Measurements from ENCODE around the gene CLCN6. TPM values are rescaled to one million over a fixed set of nuclear protein-coding genes. Genes with fewer than 3 reads are reported as not detected.

Gene CLCN6
- total and polyA plus RNA-seq, 10 of the 15 experiments (the other 5 are each of a cell fraction or from before 2014, with no cell fraction given): 2.2 to 20.9 (median 10.2) TPM

- in situ Hi-C loops (cut with MboI): no loop called here
- Histone ChIP-seq H3K4me2 (ENCODE audit: control insufficient read depth, insufficient read depth) (no peak overlapping the region), H3K36me3 (ENCODE audit: control insufficient read depth in 2 of 2, insufficient read depth in 2 of 2, low read length in 1 of 2) (no peaks in the 10 kb centered on the region; a peak in 2 of 4 replicates), H3K9ac (ENCODE audit: control insufficient read depth, insufficient read depth, low read length) (no peak overlapping the region), H3K4me1 (ENCODE audit: control insufficient read depth, insufficient read depth, low read length) (no peaks in the 10 kb centered on the region), H4K20me1 (ENCODE audit: control insufficient read depth, insufficient read depth) (no peaks in the 10 kb centered on the region), H3K4me3 (no peak overlapping the region), H3K27me3 (replicated peaks in 1 of 2; ENCODE audit: control insufficient read depth in 2 of 2, insufficient read depth in 2 of 2, low read length in 1 of 2) (no peaks in the 10 kb centered on the region), H3K79me2 (ENCODE audit: control insufficient read depth, insufficient read depth, low read length) (no peaks in the 10 kb centered on the region), H3K9me3 (replicated peaks; ENCODE audit: control insufficient read depth, insufficient read depth, low read length) (no peaks in the 10 kb centered on the region), H3K27ac (ENCODE audit: control insufficient read depth, insufficient read depth) (no peak overlapping the region), H2AFZ (ENCODE audit: control insufficient read depth, low read depth, low read length) (no peak overlapping the region)
- FAIRE-seq (no peak), DNase-seq (ENCODE audit: low read depth, low spot score) (no peak), ATAC-seq (no peak)
- no TSS peak for BruUV-seq (replicated peaks)
- POLR2A ChIA-PET: interaction anchor here (1.2 kb wide), 1 partner anchor 13 kb away, joined by 4 read pairs; no protein-coding TSS in a partner anchor
- RAD21 ChIA-PET (ENCODE audit: unreplicated experiment): no interaction called here
- SMC1A ChIA-PET (ENCODE audit: uncharacterized antibody, unreplicated experiment): no interaction called here
- 73% methylated on average over 19 of the region's 20 CpGs for WGBS (ENCODE audit: insufficient coverage, insufficient replicate concordance, low lambda C conversion rate, missing lambda C conversion rate)
- intact Hi-C loops (cut with micrococcal nuclease; ENCODE audit: unreplicated experiment): no loop called here
- CTCF ChIA-PET: no interaction called here
- TF ChIP-seq, protein P1, sequence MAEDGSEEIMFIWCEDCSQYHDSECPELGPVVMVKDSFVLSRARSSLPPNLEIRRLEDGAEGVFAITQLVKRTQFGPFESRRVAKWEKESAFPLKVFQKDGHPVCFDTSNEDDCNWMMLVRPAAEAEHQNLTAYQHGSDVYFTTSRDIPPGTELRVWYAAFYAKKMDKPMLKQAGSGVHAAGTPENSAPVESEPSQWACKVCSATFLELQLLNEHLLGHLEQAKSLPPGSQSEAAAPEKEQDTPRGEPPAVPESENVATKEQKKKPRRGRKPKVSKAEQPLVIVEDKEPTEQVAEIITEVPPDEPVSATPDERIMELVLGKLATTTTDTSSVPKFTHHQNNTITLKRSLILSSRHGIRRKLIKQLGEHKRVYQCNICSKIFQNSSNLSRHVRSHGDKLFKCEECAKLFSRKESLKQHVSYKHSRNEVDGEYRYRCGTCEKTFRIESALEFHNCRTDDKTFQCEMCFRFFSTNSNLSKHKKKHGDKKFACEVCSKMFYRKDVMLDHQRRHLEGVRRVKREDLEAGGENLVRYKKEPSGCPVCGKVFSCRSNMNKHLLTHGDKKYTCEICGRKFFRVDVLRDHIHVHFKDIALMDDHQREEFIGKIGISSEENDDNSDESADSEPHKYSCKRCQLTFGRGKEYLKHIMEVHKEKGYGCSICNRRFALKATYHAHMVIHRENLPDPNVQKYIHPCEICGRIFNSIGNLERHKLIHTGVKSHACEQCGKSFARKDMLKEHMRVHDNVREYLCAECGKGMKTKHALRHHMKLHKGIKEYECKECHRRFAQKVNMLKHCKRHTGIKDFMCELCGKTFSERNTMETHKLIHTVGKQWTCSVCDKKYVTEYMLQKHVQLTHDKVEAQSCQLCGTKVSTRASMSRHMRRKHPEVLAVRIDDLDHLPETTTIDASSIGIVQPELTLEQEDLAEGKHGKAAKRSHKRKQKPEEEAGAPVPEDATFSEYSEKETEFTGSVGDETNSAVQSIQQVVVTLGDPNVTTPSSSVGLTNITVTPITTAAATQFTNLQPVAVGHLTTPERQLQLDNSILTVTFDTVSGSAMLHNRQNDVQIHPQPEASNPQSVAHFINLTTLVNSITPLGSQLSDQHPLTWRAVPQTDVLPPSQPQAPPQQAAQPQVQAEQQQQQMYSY (CRISPR knock-in tag; IDR thresholded peaks at IDR 0.05): no peak
- no peak for TF ChIP-seq PBX3 (IDR thresholded peaks at IDR 0.05; ENCODE audit: insufficient replicate concordance, low read depth, low read length)
- no peak for TF ChIP-seq EGR1 (IDR thresholded peaks at IDR 0.05; ENCODE audit: borderline replicate concordance in 1 of 2, low read depth in 2 of 2, low read length in 2 of 2)
- no peak for TF ChIP-seq SUZ12 (IDR thresholded peaks at IDR 0.05; ENCODE audit: unreplicated experiment)
- TF ChIP-seq GATAD2B (conservative IDR thresholded peaks at IDR 0.05; ENCODE audit: low read depth): no peak
- no peak for TF ChIP-seq POLR2AphosphoS2 (IDR thresholded peaks at IDR 0.05; ENCODE audit: low read depth, low read length)
- TF ChIP-seq TARDBP (IDR thresholded peaks at IDR 0.05; ENCODE audit: borderline replicate concordance): no peak
- TF ChIP-seq ZNF24 (IDR thresholded peaks at IDR 0.05): no peak
- no peak for TF ChIP-seq ZNF622 (IDR thresholded peaks at IDR 0.05)
- no peak for TF ChIP-seq STAT1 (conservative IDR thresholded peaks at IDR 0.05)
- no peak for TF ChIP-seq NBN (IDR thresholded peaks at IDR 0.05)
- TF ChIP-seq NRF1 (conservative IDR thresholded peaks at IDR 0.05; ENCODE audit: low read depth, low read length): no peak
- TF ChIP-seq, protein P2, sequence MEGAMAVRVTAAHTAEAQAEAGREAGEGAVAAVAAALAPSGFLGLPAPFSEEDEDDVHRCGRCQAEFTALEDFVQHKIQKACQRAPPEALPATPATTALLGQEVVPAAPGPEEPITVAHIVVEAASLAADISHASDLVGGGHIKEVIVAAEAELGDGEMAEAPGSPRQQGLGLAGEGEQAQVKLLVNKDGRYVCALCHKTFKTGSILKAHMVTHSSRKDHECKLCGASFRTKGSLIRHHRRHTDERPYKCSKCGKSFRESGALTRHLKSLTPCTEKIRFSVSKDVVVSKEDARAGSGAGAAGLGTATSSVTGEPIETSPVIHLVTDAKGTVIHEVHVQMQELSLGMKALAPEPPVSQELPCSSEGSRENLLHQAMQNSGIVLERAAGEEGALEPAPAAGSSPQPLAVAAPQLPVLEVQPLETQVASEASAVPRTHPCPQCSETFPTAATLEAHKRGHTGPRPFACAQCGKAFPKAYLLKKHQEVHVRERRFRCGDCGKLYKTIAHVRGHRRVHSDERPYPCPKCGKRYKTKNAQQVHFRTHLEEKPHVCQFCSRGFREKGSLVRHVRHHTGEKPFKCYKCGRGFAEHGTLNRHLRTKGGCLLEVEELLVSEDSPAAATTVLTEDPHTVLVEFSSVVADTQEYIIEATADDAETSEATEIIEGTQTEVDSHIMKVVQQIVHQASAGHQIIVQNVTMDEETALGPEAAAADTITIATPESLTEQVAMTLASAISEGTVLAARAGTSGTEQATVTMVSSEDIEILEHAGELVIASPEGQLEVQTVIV (IDR thresholded peaks at IDR 0.05; ENCODE audit: borderline replicate concordance, partially characterized antibody): no peak
Measured at GRCh38 chr1:11790101-11790879, 15.7 kb upstream of the CLCN6 start.
